ENCODE data around the gene MAJIN.

DNA sequence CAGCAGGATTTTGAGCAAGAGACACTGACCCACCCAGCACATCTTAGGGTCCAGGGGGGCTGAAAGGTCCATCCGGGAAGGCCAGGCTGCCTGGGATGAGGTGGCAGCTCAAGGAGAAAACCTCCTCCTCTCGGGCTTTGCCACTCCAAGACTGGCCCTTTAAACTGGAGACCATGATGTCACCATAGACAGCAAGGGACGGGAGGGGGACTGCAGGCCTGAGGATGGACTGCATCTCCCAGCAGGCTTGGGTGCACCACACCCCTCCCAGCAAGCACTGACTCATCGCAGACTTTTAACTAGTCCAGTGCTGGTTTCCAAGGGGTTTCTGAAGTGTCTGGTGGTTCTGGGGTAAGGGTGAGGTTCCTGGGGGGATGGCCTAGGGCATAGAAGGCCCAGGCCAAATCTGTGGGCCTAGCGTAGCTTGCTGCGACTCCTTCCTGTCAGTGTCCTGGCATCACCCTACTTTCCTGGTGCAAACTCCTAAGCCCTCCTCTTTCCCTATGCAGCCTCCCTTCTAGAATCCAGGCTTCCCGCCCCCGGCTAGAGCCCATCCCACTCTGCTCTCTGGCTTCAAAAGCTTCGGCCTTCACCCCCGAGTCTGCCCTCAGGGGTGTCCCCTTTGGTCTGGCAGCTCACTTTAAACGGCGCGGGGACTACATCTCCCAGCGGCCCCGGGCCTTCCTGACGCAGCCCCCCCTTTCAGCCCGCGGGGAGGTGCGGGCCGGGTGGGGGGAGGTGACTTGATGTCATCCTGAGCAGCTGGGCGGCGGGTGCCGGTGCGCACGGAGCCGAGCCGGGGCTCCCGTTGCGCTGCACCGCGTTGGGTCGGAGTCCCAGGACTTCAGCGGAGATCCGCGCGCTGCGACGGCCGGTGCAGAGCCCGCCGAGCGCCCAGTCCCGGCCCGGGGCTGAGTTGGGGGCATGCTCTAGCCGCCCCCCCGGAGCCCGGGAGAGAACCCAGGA is 47.7 kb downstream of the MAJIN start, which contains the start of gene PPP2R5B:
- TF ChIP-seq FEZF1 (tag by site-specific recombination; IDR thresholded peaks at IDR 0.05): no peak
- TF ChIP-seq CTCF (tag by site-specific recombination; IDR thresholded peaks at IDR 0.05): no peak
- no peak for TF ChIP-seq ZNF837 (tag by site-specific recombination; IDR thresholded peaks at IDR 0.05)
- TF ChIP-seq, protein P1, sequence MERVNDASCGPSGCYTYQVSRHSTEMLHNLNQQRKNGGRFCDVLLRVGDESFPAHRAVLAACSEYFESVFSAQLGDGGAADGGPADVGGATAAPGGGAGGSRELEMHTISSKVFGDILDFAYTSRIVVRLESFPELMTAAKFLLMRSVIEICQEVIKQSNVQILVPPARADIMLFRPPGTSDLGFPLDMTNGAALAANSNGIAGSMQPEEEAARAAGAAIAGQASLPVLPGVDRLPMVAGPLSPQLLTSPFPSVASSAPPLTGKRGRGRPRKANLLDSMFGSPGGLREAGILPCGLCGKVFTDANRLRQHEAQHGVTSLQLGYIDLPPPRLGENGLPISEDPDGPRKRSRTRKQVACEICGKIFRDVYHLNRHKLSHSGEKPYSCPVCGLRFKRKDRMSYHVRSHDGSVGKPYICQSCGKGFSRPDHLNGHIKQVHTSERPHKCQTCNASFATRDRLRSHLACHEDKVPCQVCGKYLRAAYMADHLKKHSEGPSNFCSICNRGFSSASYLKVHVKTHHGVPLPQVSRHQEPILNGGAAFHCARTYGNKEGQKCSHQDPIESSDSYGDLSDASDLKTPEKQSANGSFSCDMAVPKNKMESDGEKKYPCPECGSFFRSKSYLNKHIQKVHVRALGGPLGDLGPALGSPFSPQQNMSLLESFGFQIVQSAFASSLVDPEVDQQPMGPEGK (tag by site-specific recombination; IDR thresholded peaks at IDR 0.05): peak; percentile 97
- TF ChIP-seq ZSCAN16 (tag by site-specific recombination; IDR thresholded peaks at IDR 0.05): no peak

Data from HEK293 (cell line).